K562 (cell line): Measurements from ENCODE around the gene PRKCE. TPM values are rescaled to one million over a fixed set of nuclear protein-coding genes. Genes with fewer than 3 reads are reported as not detected.

Source experiments
- BRF1 ChIP-seq: IDR thresholded peaks from 3 replicates; pipeline ENCODE4 v1.6.1; 2011; ENCODE audit warnings: borderline replicate concordance, mild to moderate bottlenecking; ENCODE audit not compliant: insufficient read length; ENCODE audit errors: extremely low read depth
- CEBPB ChIP-seq: fragments of 450-650 bp; IDR thresholded peaks from 2 replicates; pipeline ENCODE4 v1.6.1; 2016; ENCODE audit warnings: missing genetic modification characterization, missing compliant biosample characterization
- MTA1 ChIP-seq: fragments of 450-650 bp; IDR thresholded peaks from 2 replicates; pipeline ENCODE4 v1.6.1; 2017; ENCODE audit warnings: borderline replicate concordance
- PHB2 ChIP-seq: fragments of 450-650 bp; IDR thresholded peaks from 2 replicates; pipeline ENCODE4 v1.6.1; 2017; ENCODE audit warnings: low read depth
- PHF20 ChIP-seq: fragments of 450-650 bp; IDR thresholded peaks from 2 replicates; pipeline ENCODE4 v1.6.1; 2018; ENCODE audit not compliant: partially characterized antibody
- SOX6 ChIP-seq: fragments of 450-650 bp; IDR thresholded peaks from 2 replicates; pipeline ENCODE4 v1.6.1; 2014; ENCODE audit warnings: mild to moderate bottlenecking
- TRIM24 ChIP-seq, 2 experiments: fragments of 450-650 bp; IDR thresholded peaks; 2 replicates each; pipeline ENCODE4 v1.6.1; 2016
- polyA plus RNA-seq, 8 experiments: library from polyadenylated mRNA; depleted of rRNA in 4 of 8; stranded (reverse) in 5 of 8; unstranded in 3 of 8; fragments of >200 nt; fragmentation: Nextera tagmentation in 2 of 8; fragmentation: Illumina TruSeq in 1 of 8; extraction: Ambion mirVana in 2 of 8; extraction: Trizol in 1 of 8; gene quantifications; 2 replicates each; pipeline versions ENCODE4 v1.2.1 to v1.2.3, GENCODE V29; 2011 to 2014; ENCODE audit warnings: inconsistent platforms in 1 of 8, missing spikeins in 1 of 8
- total RNA-seq, 7 experiments: library from RNA; depleted of rRNA in 6 of 7; stranded (reverse); fragments of >200 nt in 6 of 7; fragmentation: Illumina TruSeq in 2 of 7; extraction: Trizol in 2 of 7; gene quantifications; 2 replicates each; pipeline versions ENCODE4 v1.2.1 to v1.2.3, GENCODE V29; 2011 to 2021; ENCODE audit warnings: low replicate concordance in 1 of 7
- TF ChIP-seq, protein P1 (sequence below), 2 experiments: fragments of 200-800 bp in 1 of 2; sonication (Bioruptor generic) in 1 of 2; sonication (generic) in 1 of 2; formaldehyde crosslinking in 1 of 2; IDR thresholded peaks in 1 of 2; conservative IDR thresholded peaks in 1 of 2; 2 replicates each; pipeline versions ENCODE4 v1.5.0 to v1.6.1; 2016 to 2020; ENCODE audit warnings: missing compliant biosample characterization in 1 of 2, missing genetic modification characterization in 1 of 2, missing genetic modification reagents in 1 of 2
- TF ChIP-seq, protein P2 (sequence below): IDR thresholded peaks from 2 replicates; pipeline ENCODE4 v1.6.1; 2014; ENCODE audit warnings: antibody characterized with exemption
- TF ChIP-seq, protein P3 (sequence below): fragments of 450-650 bp; IDR thresholded peaks from 2 replicates; pipeline ENCODE4 v1.6.1; 2016; ENCODE audit warnings: low read depth, mild to moderate bottlenecking, moderate library complexity
- TF ChIP-seq, protein P4 (sequence below), 2 experiments: fragments of 450-650 bp; IDR thresholded peaks; 2 replicates each; pipeline ENCODE4 v1.6.1; 2016
- TF ChIP-seq, protein P5 (sequence below): sonication (generic); formaldehyde crosslinking; IDR thresholded peaks from 2 replicates; pipeline ENCODE4 v1.8.0; 2023; ENCODE audit warnings: mild to moderate bottlenecking, missing genetic modification reagents

Gene PRKCE
- total and polyA plus RNA-seq, 9 of the 15 experiments (the other 6 are each of a cell fraction or from before 2014, with no cell fraction given) = 0.06 to 1.0 (median 0.22) TPM; not detected in 1

DNA sequence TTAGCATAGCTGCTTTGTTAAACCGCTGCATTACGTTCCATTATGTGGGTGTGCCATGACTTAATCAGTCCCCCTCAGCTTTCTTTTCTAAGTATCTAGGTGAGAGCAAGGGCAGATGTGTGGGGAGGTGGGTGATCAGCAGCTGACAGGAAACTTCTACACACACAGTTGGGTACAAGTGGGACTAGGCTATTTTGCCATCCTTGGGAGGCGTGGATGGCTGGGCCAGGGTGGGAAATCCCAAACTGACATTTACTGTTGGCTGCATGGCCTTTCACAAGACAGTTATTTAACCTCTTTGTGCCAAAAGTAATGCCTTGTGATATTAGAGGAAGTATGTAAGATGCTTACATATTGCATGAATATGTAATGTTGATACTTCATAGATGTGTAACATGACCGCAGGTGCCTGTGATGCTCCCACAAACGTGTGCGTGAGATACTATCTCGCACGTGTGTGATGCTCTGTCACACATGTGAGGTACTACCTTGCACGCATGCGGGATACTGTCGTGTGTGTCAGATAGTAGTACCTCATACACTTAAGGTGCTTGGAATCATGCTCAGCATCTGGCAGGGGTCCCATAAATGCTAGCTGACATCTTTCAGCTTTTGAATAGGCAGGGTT is 314.5 kb downstream of the PRKCE start (continued):
- no peak for TF ChIP-seq BRF1
- no peak for TF ChIP-seq MTA1
- TF ChIP-seq, protein P1, sequence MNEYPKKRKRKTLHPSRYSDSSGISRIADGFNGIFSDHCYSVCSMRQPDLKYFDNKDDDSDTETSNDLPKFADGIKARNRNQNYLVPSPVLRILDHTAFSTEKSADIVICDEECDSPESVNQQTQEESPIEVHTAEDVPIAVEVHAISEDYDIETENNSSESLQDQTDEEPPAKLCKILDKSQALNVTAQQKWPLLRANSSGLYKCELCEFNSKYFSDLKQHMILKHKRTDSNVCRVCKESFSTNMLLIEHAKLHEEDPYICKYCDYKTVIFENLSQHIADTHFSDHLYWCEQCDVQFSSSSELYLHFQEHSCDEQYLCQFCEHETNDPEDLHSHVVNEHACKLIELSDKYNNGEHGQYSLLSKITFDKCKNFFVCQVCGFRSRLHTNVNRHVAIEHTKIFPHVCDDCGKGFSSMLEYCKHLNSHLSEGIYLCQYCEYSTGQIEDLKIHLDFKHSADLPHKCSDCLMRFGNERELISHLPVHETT (CRISPR knock-in tag; conservative IDR thresholded peaks at IDR 0.05 in 1 of 2, IDR thresholded peaks at IDR 0.05 in 1 of 2) = no peak
- TF ChIP-seq, protein P2, sequence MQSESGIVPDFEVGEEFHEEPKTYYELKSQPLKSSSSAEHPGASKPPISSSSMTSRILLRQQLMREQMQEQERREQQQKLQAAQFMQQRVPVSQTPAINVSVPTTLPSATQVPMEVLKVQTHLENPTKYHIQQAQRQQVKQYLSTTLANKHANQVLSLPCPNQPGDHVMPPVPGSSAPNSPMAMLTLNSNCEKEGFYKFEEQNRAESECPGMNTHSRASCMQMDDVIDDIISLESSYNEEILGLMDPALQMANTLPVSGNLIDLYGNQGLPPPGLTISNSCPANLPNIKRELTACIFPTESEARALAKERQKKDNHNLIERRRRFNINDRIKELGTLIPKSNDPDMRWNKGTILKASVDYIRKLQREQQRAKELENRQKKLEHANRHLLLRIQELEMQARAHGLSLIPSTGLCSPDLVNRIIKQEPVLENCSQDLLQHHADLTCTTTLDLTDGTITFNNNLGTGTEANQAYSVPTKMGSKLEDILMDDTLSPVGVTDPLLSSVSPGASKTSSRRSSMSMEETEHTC = no peak
- TF ChIP-seq, protein P3, sequence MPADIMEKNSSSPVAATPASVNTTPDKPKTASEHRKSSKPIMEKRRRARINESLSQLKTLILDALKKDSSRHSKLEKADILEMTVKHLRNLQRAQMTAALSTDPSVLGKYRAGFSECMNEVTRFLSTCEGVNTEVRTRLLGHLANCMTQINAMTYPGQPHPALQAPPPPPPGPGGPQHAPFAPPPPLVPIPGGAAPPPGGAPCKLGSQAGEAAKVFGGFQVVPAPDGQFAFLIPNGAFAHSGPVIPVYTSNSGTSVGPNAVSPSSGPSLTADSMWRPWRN = no peak
- no peak for TF ChIP-seq TRIM24 (IDR thresholded peaks at IDR 0.05)
- TF ChIP-seq PHB2 = no peak
- TF ChIP-seq, protein P4, sequence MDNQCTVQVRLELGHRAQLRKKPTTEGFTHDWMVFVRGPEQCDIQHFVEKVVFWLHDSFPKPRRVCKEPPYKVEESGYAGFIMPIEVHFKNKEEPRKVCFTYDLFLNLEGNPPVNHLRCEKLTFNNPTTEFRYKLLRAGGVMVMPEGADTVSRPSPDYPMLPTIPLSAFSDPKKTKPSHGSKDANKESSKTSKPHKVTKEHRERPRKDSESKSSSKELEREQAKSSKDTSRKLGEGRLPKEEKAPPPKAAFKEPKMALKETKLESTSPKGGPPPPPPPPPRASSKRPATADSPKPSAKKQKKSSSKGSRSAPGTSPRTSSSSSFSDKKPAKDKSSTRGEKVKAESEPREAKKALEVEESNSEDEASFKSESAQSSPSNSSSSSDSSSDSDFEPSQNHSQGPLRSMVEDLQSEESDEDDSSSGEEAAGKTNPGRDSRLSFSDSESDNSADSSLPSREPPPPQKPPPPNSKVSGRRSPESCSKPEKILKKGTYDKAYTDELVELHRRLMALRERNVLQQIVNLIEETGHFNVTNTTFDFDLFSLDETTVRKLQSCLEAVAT (IDR thresholded peaks at IDR 0.05) = no peak
- TF ChIP-seq SOX6 = no peak
- TF ChIP-seq, protein P5, sequence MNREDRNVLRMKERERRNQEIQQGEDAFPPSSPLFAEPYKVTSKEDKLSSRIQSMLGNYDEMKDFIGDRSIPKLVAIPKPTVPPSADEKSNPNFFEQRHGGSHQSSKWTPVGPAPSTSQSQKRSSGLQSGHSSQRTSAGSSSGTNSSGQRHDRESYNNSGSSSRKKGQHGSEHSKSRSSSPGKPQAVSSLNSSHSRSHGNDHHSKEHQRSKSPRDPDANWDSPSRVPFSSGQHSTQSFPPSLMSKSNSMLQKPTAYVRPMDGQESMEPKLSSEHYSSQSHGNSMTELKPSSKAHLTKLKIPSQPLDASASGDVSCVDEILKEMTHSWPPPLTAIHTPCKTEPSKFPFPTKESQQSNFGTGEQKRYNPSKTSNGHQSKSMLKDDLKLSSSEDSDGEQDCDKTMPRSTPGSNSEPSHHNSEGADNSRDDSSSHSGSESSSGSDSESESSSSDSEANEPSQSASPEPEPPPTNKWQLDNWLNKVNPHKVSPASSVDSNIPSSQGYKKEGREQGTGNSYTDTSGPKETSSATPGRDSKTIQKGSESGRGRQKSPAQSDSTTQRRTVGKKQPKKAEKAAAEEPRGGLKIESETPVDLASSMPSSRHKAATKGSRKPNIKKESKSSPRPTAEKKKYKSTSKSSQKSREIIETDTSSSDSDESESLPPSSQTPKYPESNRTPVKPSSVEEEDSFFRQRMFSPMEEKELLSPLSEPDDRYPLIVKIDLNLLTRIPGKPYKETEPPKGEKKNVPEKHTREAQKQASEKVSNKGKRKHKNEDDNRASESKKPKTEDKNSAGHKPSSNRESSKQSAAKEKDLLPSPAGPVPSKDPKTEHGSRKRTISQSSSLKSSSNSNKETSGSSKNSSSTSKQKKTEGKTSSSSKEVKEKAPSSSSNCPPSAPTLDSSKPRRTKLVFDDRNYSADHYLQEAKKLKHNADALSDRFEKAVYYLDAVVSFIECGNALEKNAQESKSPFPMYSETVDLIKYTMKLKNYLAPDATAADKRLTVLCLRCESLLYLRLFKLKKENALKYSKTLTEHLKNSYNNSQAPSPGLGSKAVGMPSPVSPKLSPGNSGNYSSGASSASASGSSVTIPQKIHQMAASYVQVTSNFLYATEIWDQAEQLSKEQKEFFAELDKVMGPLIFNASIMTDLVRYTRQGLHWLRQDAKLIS = no peak
- no peak for TF ChIP-seq PHF20
- TF ChIP-seq CEBPB (tag) = no peak
- TF ChIP-seq, all 486 proteins: peak for 0
